IMR-90 (cell line): Measurements from ENCODE around the gene PSMG4. TPM values are rescaled to one million over a fixed set of nuclear protein-coding genes. Genes with fewer than 3 reads are reported as not detected.

Experiments
- ATAC-seq: fragments of 200-7000 bp; cut with Tn5 transposase; 2 replicates; pipeline ENCODE4 v1.9.1; 2020; ENCODE audit warnings: low read depth, mild to moderate bottlenecking, moderate library complexity
- BruUV-seq: library from RNA; stranded (reverse); fragments of 400-500 nt; replicated peaks from 2 replicates; lab custom pipeline; 2021; lab: Mats Ljungman, UMichigan
- CTCF ChIA-PET: fragments of 300-600 bp; formaldehyde crosslinking; extraction: SDS; loops from one replicate; lab custom pipeline; 2021; ENCODE audit warnings: antibody characterized with exemption; lab: Yijun Ruan, JAX
- POLR2A ChIA-PET: fragments of 300-600 bp; sonication (Branson Sonifier 250); formaldehyde crosslinking; loops from one replicate; lab custom pipeline; 2022; ENCODE audit warnings: antibody characterized with exemption; ENCODE audit not compliant: unreplicated experiment; lab: Charles Lee
- DNase-seq: peaks from one replicate; pipeline ENCODE4 v3.0.0; 2013
- H2AFZ ChIP-seq: replicated peaks from 2 replicates; pipeline ENCODE3; 2013; ENCODE audit warnings: low read length, mild to moderate bottlenecking; ENCODE audit not compliant: poor library complexity
- H2AK5ac ChIP-seq: 2 replicates; pipeline ENCODE4 v1.6.1; 2013; ENCODE audit warnings: low read depth, low read length, inconsistent platforms
- H2AK9ac ChIP-seq: replicated peaks from 2 replicates; pipeline ENCODE3; 2013; ENCODE audit warnings: mild to moderate bottlenecking, low read depth, low read length, moderate library complexity; ENCODE audit not compliant: poor library complexity
- H2BK120ac ChIP-seq: 2 replicates; pipeline ENCODE4 v1.6.1; 2013; ENCODE audit warnings: low read depth, low read length, inconsistent platforms
- H2BK15ac ChIP-seq: 3 replicates; pipeline ENCODE4 v1.6.1; 2013; ENCODE audit warnings: low read depth, low read length, inconsistent platforms
- H2BK20ac ChIP-seq: 2 replicates; pipeline ENCODE4 v1.6.1; 2013; ENCODE audit warnings: low read depth, mild to moderate bottlenecking, inconsistent platforms, low read length, moderate library complexity
- H2BK5ac ChIP-seq: 2 replicates; pipeline ENCODE4 v1.6.1; 2013; ENCODE audit warnings: mild to moderate bottlenecking, low read depth, low read length, inconsistent platforms; ENCODE audit not compliant: poor library complexity, severe bottlenecking
- H3K14ac ChIP-seq: replicated peaks from 2 replicates; pipeline ENCODE4 v1.6.1; 2013; ENCODE audit warnings: low read depth, low read length, inconsistent platforms
- H3K18ac ChIP-seq: 2 replicates; pipeline ENCODE4 v1.6.1; 2013; ENCODE audit warnings: low read depth, low read length, control low read depth
- H3K23ac ChIP-seq: 2 replicates; pipeline ENCODE4 v1.6.1; 2013; ENCODE audit warnings: low read depth, low read length, inconsistent platforms
- H3K27ac ChIP-seq: 2 replicates; pipeline ENCODE4 v1.5.1; 2013; ENCODE audit warnings: mild to moderate bottlenecking, control low read depth, low read length; ENCODE audit not compliant: insufficient read depth
- H3K27me3 ChIP-seq: 2 replicates; pipeline ENCODE4 v1.6.1; 2013; ENCODE audit warnings: low read length; ENCODE audit not compliant: control insufficient read depth, insufficient read depth
- H3K36me3 ChIP-seq: 2 replicates; pipeline ENCODE4 v1.6.1; 2013; ENCODE audit warnings: low read length, mixed read lengths; ENCODE audit not compliant: control insufficient read depth, insufficient read depth
- H3K4ac ChIP-seq: 2 replicates; pipeline ENCODE4 v1.6.1; 2013; ENCODE audit warnings: low read depth, low read length, inconsistent platforms
- H3K4me1 ChIP-seq: 2 replicates; pipeline ENCODE4 v1.6.1; 2013; ENCODE audit warnings: low read length, mixed read lengths; ENCODE audit not compliant: control insufficient read depth, insufficient read depth
- H3K4me2 ChIP-seq: 2 replicates; pipeline ENCODE4 v1.6.1; 2013; ENCODE audit warnings: low read depth, mild to moderate bottlenecking, control low read depth, low read length, moderate library complexity
- H3K4me3 ChIP-seq: 2 replicates; pipeline ENCODE4 v1.5.1; 2013; ENCODE audit warnings: low read depth, mild to moderate bottlenecking, control low read depth, low read length, moderate library complexity; ENCODE audit not compliant: insufficient read depth
- H3K56ac ChIP-seq: 2 replicates; pipeline ENCODE4 v1.6.1; 2013; ENCODE audit warnings: low read length, inconsistent platforms; ENCODE audit not compliant: insufficient read depth; ENCODE audit errors: extremely low read depth
- H3K79me1 ChIP-seq, 2 experiments: 2 replicates each; pipeline ENCODE4 v1.6.1; 2013; ENCODE audit warnings: low read length in 2 of 2, inconsistent platforms in 1 of 2, low read depth in 1 of 2
- H3K9ac ChIP-seq: 2 replicates; pipeline ENCODE4 v1.6.1; 2013; ENCODE audit warnings: low read depth, low read length, control low read depth
- H3K9me1 ChIP-seq: 2 replicates; pipeline ENCODE4 v1.6.1; 2013; ENCODE audit warnings: low read length, inconsistent platforms; ENCODE audit not compliant: insufficient read depth
- H3K9me3 ChIP-seq: 2 replicates; pipeline ENCODE4 v1.6.1; 2013; ENCODE audit warnings: low read length; ENCODE audit not compliant: control insufficient read depth, insufficient read depth
- H4K20me1 ChIP-seq: 2 replicates; pipeline ENCODE4 v1.6.1; 2013; ENCODE audit warnings: low read length, inconsistent platforms; ENCODE audit not compliant: insufficient read depth
- H4K5ac ChIP-seq: 2 replicates; pipeline ENCODE4 v1.6.1; 2013; ENCODE audit warnings: mild to moderate bottlenecking, low read depth, low read length, control low read depth
- H4K8ac ChIP-seq, 2 experiments: 2 replicates each; pipeline ENCODE4 v1.6.1; 2013; ENCODE audit warnings: low read depth in 2 of 2, low read length in 2 of 2, control low read depth in 1 of 2, inconsistent platforms in 1 of 2
- H4K91ac ChIP-seq: 2 replicates; pipeline ENCODE4 v1.6.1; 2013; ENCODE audit warnings: low read depth, low read length, inconsistent platforms; ENCODE audit not compliant: insufficient read depth
- BHLHE40 ChIP-seq: fragments of 150-350 bp; IDR thresholded peaks from 2 replicates; pipeline ENCODE4 v1.6.1; 2016; ENCODE audit warnings: mild to moderate bottlenecking, low read depth, low read length
- CEBPB ChIP-seq: IDR thresholded peaks from 2 replicates; pipeline ENCODE4 v1.6.1; 2012; ENCODE audit warnings: low read depth, low read length, improper control_type of control experiment
- CHD1 ChIP-seq: IDR thresholded peaks from 2 replicates; pipeline ENCODE4 v1.6.1; 2012; ENCODE audit warnings: low read depth, low read length, improper control_type of control experiment
- CTCF ChIP-seq: conservative IDR thresholded peaks from 2 replicates; pipeline ENCODE4 v1.5.1; 2012; ENCODE audit warnings: mild to moderate bottlenecking, low read depth, low read length, improper control_type of control experiment
- FOS ChIP-seq: fragments of 150-350 bp; IDR thresholded peaks from 2 replicates; pipeline ENCODE4 v1.6.1; 2016; ENCODE audit warnings: low read depth, low read length
- MAFK ChIP-seq: IDR thresholded peaks from 2 replicates; pipeline ENCODE4 v1.6.1; 2012; ENCODE audit warnings: low read depth, low read length, improper control_type of control experiment
- MAZ ChIP-seq: IDR thresholded peaks from 2 replicates; pipeline ENCODE4 v1.6.1; 2012; ENCODE audit warnings: low read depth, mild to moderate bottlenecking, low read length, improper control_type of control experiment, moderate library complexity, borderline replicate concordance
- MXI1 ChIP-seq: IDR thresholded peaks from 2 replicates; pipeline ENCODE4 v1.6.1; 2012; ENCODE audit warnings: low read depth, mild to moderate bottlenecking, low read length, moderate library complexity, borderline replicate concordance
- NFE2L2 ChIP-seq: fragments of 150-350 bp; IDR thresholded peaks from 2 replicates; pipeline ENCODE4 v1.6.1; 2016; ENCODE audit warnings: low read depth, mild to moderate bottlenecking, low read length
- POLR2A ChIP-seq: IDR thresholded peaks from 2 replicates; pipeline ENCODE4 v1.6.1; 2012; ENCODE audit warnings: mild to moderate bottlenecking, low read depth, low read length
- RAD21 ChIP-seq: IDR thresholded peaks from 2 replicates; pipeline ENCODE4 v1.6.1; 2012; ENCODE audit warnings: low read length, improper control_type of control experiment
- RCOR1 ChIP-seq: IDR thresholded peaks from 2 replicates; pipeline ENCODE4 v1.6.1; 2012; ENCODE audit warnings: mild to moderate bottlenecking, low read length, improper control_type of control experiment; ENCODE audit not compliant: insufficient replicate concordance
- RFX5 ChIP-seq: IDR thresholded peaks from 2 replicates; pipeline ENCODE4 v1.8.0; 2012; ENCODE audit warnings: low read depth, mild to moderate bottlenecking, low read length, moderate library complexity
- SMC3 ChIP-seq: fragments of 150-350 bp; IDR thresholded peaks from 2 replicates; pipeline ENCODE4 v1.6.1; 2016; ENCODE audit warnings: low read depth, mild to moderate bottlenecking, antibody characterized with exemption, low read length, moderate library complexity
- USF2 ChIP-seq: fragments of 150-350 bp; IDR thresholded peaks from 2 replicates; pipeline ENCODE4 v1.6.1; 2017; ENCODE audit warnings: mild to moderate bottlenecking, antibody characterized with exemption, low read length, low read depth
- WGBS, 2 experiments: methylation state at CpG; one replicate each; pipeline versions ENCODE4 v1.1.5 to v1.1.7; 2013; ENCODE audit warnings: missing lambda C conversion rate in 2 of 2; ENCODE audit not compliant: insufficient read length in 1 of 2; ENCODE audit errors: extremely low coverage in 2 of 2; 5-methylcytosine and 5-hydroxymethylcytosine counted together
- dilution Hi-C: fragments of 300-500 bp; cut with HindIII; formaldehyde crosslinking; loops from one replicate; pipeline ENCODE4 v1.14.3; 2018; ENCODE audit warnings: low sequenced_read_pairs; ENCODE audit not compliant: unreplicated experiment
- in situ Hi-C: fragments of 300-500 bp; cut with MboI; formaldehyde crosslinking; loops from 3 replicates; pipeline ENCODE4 v1.14.3; 2019; ENCODE audit warnings: low sequenced_read_pairs, inconsistent platforms, mixed read lengths
- intact Hi-C: fragments of 100-400 bp; cut with micrococcal nuclease; formaldehyde crosslinking; loops from 2 replicates; pipeline ENCODE4 v1.10.0; 2022
- polyA plus RNA-seq, 3 experiments: library from polyadenylated mRNA; depleted of rRNA; stranded (reverse); fragments of >200 nt; gene quantifications; 2 replicates each; pipeline ENCODE4 v1.2.3, GENCODE V29; 2012; ENCODE audit warnings: low replicate concordance in 1 of 3
- total RNA-seq: library from RNA; depleted of rRNA; stranded (reverse); fragments of >200 nt; gene quantifications from 2 replicates; pipeline ENCODE4 v1.2.3, GENCODE V29; 2012
- TF ChIP-seq, protein P1 (sequence below): fragments of 150-350 bp; IDR thresholded peaks from 2 replicates; pipeline ENCODE4 v1.6.1; 2016; ENCODE audit warnings: low read depth, mild to moderate bottlenecking, low read length, moderate library complexity, borderline replicate concordance

PSMG4 gene
- total and polyA plus RNA-seq, 2 of the 4 experiments (the other 2 are of a cell fraction): 5.6 to 13.4 TPM

DNA sequence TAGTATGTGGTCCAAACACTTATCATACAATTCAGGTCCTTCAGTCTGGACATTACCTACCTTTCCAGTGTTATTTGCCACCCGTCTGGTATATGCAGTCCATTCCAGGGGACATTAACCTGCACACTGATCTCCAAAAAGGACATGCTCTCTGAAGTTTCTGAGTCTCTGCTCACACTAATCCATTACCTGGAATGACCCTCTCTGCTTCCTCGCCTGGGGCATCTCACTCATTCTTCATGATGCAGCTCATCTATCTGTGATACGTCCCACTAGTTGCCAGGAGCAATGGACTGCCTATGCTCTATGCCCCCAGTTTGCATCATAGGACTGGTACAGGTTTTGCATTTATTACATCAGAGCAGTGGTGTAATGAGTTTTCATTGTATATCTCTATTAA lies 25.4 kb upstream of the PSMG4 start:
- Histone ChIP-seq H3K14ac (no peak overlapping the region), H3K18ac (no peak overlapping the region), H4K8ac (no peak overlapping the region), H3K27ac (no peak overlapping the region), H3K4me1 (peaks cover 3% of the 10 kb centered on the region; the same call in 1 of the 2 replicates), H3K4me3 (no peak overlapping the region), H3K56ac (no peak overlapping the region), H3K27me3 (peaks cover 24% of the 10 kb centered on the region), H2AK5ac (no peak overlapping the region), H3K4me2 (no peak overlapping the region), H2BK15ac (no peak overlapping the region), H2BK120ac (no peak overlapping the region), H3K79me1 (no peaks in the 10 kb centered on the region), H4K91ac (no peak overlapping the region), H3K9ac (no peak overlapping the region), H3K36me3 (no peaks in the 10 kb centered on the region), H2BK5ac (no peak overlapping the region), H3K23ac (no peak overlapping the region), H4K20me1 (no peaks in the 10 kb centered on the region), H3K9me3 (peaks cover 2% of the 10 kb centered on the region; the same call in 1 of the 2 replicates), H3K4ac (no peak overlapping the region), H3K9me1 (0 out of 2 replicates have a peak, but pooled peaks cover 3% of the 10 kb centered on the region), H2AFZ (no peak overlapping the region), H2BK20ac (no peak overlapping the region), H4K5ac (no peak overlapping the region), H2AK9ac (no peak overlapping the region)
- intact Hi-C loops (no loop called here), dilution Hi-C loops (no loop called here), in situ Hi-C loops (no loop called here)
- ATAC-seq (no peak), DNase-seq (no peak)
- CTCF ChIA-PET: no interaction called here
- no CpG with 5 or more reads among the region's 3 CpGs for WGBS, 2 experiments
- POLR2A ChIA-PET: no interaction called here
- TF ChIP-seq CEBPB (no peak), RFX5 (no peak), NFE2L2 (no peak), FOS (no peak), USF2 (no peak), BHLHE40 (no peak), POLR2A (no peak), SMC3 (no peak), MAFK (no peak), MXI1 (no peak), RCOR1 (no peak), CTCF (no peak), RAD21 (no peak), MAZ (no peak), CHD1 (no peak)
- TF ChIP-seq, protein P1, sequence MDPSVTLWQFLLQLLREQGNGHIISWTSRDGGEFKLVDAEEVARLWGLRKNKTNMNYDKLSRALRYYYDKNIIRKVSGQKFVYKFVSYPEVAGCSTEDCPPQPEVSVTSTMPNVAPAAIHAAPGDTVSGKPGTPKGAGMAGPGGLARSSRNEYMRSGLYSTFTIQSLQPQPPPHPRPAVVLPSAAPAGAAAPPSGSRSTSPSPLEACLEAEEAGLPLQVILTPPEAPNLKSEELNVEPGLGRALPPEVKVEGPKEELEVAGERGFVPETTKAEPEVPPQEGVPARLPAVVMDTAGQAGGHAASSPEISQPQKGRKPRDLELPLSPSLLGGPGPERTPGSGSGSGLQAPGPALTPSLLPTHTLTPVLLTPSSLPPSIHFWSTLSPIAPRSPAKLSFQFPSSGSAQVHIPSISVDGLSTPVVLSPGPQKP: no peak
- no TSS peak for BruUV-seq
